Non-pigmented ciliary epithelial cell (primary cell): ENCODE results near the gene EVI2B.
"Not testable (repeated sequence)": the region's sequence is repeated elsewhere in the genome, so short reads cannot be mapped to it uniquely, and the experiment has no call there.

ENCODE experiments used
- DNase-seq: peaks from one replicate; pipeline ENCODE4 v3.0.0-alpha.2; 2010; ENCODE audit warnings: low read depth

EVI2B gene, protein sequence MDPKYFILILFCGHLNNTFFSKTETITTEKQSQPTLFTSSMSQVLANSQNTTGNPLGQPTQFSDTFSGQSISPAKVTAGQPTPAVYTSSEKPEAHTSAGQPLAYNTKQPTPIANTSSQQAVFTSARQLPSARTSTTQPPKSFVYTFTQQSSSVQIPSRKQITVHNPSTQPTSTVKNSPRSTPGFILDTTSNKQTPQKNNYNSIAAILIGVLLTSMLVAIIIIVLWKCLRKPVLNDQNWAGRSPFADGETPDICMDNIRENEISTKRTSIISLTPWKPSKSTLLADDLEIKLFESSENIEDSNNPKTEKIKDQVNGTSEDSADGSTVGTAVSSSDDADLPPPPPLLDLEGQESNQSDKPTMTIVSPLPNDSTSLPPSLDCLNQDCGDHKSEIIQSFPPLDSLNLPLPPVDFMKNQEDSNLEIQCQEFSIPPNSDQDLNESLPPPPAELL

DNA sequence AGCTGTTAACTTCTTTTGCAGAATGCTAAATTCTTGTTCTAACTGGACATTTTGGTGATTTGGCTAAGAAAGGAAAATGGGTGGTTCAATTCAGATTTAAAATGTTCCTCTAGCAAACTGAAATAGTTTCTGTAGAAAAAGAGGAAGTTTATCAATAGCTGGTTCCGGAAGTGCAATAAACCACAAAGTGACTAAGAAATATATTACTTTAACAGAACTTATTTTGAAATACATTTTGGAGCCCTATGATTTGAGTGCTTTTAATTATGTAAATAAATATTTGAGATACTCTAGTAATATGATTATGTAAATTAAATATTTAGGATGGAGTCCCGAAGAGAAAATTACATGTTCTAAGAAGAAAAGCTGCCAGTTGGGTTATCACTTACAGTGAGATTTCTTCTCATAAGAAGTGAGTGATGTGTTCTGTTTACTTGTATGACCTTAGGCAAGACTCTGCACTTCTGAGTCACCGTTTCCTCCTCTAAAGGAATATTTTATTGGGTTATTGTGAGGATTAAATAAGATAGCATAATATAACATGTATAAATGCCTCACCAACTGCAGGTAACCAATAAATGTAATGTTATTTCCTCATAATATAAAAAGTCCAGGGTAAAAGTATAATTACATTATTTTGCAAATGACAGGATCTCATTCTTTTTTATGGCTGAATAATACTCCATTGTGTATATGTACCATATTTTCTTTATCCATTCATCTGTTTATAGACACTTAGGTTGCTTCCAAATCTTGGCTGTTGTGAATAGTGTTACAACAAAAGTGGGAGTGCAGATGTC, at the start of gene EVI2B:
Gene EVI2B, minus strand, starts transcription at position 73 of the 800 bp plus-strand sequence. CDS start 8,445 bp downstream, outside the sequence.
- no peak for DNase-seq

GRCh38 chr17:31357839-31358394, 44.1 kb upstream of the EVI2B start:
- no peak for DNase-seq

DNA sequence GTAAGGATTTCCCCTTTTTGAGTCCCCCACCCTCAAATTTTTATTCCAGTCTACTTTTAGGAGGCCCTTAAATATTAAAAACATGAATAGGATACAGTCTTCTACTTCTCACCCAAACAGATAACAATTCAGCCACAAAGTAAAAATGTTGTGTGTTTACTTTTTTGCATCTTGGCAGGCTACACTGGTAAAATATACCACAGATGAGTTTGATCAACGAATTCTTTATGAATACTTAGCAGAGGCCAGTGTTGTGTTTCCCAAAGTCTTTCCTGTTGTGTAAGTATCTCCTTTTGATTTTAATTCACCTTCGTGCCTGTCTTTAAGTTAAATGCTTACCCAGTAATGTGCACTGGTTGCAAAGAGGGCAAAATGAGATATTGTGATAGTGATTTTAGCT, 43.2 kb upstream of the EVI2B start:
- no peak for DNase-seq

- no peak for DNase-seq
Observed at GRCh38 chr17:31355935-31356334, 42.1 kb upstream of the EVI2B start.

- DNase-seq = no peak
Observed at GRCh38 chr17:31349454-31349853, 35.6 kb upstream of the EVI2B start.

- DNase-seq = not testable (repeated sequence)
Observed at GRCh38 chr17:31345191-31345747, 31.4 kb upstream of the EVI2B start.

DNA sequence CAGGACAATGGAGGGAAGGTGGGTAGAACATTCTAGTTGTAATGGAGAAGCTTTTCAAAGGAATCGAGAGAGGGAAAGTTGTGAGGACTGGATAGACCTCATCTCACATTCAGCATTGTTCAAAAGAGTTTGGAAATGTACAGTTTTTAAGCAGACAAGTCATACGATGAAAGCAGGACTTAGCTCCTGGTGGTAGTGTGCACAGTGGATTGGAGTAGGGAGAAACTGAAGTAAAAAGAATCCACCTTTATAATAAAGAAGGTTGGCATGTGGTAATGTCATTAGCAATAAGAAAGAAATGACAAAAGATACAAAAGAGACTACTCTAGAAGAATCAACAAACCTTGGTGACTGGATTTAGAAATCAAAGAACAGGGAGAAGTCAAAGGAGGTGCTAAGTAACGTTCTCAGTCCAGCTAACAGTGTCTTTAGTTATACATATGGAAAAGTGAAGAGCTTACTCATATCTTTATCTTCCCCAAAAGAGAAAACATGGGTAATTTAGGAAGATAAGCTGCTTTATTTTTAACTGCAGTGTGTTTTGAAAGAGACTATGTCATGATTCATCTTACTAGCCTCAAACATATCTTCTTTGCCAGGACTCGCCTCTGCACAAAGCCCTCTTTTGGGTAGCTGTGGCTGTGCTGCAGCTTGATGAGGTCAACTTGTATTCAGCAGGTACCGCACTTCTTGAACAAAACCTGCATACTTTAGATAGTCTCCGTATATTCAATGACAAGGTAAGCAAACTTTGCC, 26.2 kb upstream of the EVI2B start:
- peak; percentile 60 for DNase-seq

GRCh38 chr17:31329221-31329620, 15.4 kb upstream of the EVI2B start:
- no peak for DNase-seq

DNA sequence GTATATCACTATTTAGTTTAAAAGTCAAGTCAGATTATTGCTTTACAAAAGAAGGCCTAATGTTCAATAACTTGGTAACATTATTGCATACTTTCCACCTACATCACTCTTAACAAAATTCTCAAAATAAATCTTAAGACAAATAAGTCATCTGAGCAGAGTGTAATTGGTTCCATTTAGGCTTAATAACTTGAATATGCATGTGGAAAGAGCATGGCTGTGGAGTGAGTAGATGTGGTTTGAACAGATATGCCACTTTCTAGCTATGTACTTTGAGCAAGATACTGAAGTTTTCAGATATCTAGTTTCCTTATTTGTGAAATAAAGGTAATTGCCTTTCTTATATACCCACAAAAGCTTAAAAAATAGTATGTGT, 14.3 kb upstream of the EVI2B start:
- DNase-seq = no peak

DNA sequence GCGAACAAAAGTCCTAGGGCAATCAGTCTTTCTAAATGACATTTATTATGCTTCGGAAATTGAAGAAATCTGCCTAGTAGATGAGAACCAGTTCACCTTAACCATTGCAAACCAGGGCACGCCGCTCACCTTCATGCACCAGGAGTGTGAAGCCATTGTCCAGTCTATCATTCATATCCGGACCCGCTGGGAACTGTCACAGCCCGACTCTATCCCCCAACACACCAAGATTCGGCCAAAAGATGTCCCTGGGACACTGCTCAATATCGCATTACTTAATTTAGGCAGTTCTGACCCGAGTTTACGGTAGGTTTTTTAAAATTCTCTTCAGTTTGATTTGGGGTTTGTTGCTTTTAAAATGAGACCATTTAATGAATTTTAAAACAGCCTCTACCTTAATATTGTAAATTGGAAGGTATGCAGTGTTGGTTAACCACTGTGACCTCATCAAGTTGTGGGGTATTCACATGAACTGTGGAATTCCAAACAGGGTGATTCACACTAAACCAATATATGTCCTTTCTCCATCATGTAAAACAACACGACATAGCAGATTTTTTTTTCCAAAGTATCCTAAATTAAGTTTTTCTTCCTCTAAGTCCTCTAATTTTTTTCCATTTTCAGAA, 13.8 kb upstream of the EVI2B start:
- DNase-seq = peak; percentile 85

DNA sequence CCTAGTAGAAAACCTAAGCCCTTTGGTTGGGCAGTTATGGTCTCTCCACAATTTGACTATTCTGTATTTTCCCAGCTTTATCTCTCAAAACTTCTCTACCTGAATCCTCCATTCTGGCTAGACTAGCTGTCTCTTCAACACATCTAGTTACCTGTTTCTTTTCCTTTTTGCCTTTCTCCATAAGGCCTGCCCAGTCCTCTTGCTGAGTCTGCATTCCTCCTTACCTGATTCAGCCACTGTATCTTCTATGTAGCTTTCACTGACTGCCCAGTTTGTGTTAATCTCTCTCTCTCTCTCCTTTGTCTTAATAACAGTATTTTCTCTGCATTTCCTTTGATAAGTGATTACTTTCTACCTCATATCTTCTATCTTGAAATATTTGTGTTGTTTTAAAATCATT, 9.7 kb upstream of the EVI2B start:
- no peak for DNase-seq

GRCh38 chr17:31321966-31322365, 8.1 kb upstream of the EVI2B start:
- no peak for DNase-seq

- no peak for DNase-seq
Observed at GRCh38 chr17:31321481-31321880, 7.6 kb upstream of the EVI2B start, which contains the start of gene EVI2A. TSS of gene EVI2A (minus strand) at chr17:31321622. CDS start at chr17:31319013, 2,609 bp downstream.

DNA sequence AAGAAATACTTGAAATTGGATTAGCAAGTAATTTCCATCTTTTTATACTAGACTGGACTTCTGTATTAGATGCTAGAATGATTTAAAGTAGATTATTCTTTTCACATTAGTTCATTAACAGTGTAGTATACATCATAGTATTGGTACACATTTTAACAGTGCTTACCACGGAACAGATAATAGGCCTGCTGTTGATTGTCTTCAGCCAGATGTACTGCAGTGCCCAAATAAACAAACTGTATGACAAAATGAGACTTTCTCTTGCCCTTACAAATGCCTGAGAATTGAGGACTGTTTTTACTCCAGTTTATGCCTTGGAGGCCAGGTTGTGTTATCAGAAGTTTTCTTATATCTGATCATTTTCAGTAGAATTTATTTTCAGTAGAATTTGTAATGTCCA, 6.9 kb upstream of the EVI2B start:
- DNase-seq = no peak

- DNase-seq = no peak
Observed at GRCh38 chr17:31320241-31320640, 6.4 kb upstream of the EVI2B start.

DNA sequence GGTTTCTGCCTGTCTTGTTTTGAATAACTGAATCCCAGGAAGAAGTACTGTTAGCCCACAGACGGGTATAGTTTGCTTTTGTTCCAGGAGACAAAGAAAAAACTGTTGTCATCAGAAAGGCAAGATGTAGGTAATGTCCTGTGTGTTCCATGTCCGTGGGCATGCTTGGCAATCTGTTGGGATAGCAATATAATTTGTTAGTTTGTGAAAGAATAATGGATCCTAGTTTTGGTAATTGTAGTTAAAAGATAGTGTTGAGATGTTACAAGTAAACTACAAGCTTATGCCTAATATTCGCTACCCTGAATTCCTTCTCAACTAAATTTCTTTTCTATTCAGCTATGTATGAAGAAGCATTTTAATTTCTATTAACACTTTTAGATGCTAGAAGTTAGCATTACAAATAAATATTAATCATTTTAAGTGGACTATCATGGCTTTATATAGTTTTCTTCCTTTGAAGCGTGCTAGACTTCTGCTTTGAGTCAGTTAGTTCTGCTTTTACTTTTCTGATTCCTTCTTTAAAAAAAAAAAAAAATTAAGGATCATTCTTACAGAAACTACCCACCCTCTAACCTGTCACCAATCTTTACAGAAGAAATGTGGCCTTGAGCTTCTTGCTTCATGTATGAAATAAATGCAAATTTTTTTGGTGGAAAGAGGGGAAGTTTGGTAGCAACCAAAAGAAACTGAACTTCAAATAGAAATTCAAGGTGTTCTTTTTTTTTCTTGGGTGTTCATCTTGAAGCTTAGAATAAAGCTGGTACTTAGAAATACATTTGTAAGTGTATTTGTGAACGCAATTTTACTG, 5.2 kb upstream of the EVI2B start:
- DNase-seq = no peak

- no peak for DNase-seq
Observed at GRCh38 chr17:31318298-31318801, 4.5 kb upstream of the EVI2B start.

GRCh38 chr17:31314782-31315100, 887 bp upstream of the EVI2B start:
- DNase-seq = no peak

GRCh38 chr17:31312223-31312622, 1.6 kb downstream of the EVI2B start:
- DNase-seq = not testable (repeated sequence)

DNA sequence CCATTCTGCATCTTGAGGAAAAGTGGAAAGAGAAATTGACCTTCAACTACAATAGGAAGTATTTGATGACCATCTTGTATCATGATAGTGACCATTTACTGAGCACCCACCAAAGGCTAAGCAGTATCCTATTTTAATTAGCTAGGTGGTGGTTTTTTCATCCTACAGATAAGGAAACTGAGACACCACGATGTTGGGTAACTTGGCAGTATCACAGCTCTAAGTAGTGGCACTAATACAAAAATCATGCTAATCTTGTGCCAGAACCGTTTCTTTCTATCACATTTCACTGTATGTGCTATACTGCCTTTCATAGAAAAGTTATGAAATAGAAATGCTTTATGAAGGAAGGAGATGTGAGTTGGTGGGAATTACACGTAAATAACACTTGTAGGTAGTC, 2.3 kb downstream of the EVI2B start:
- no peak for DNase-seq
